ENCODE results near the gene COTL1.

COTL1 gene

GRCh38 chr16:84659656-84660300 lies 41.9 kb upstream of the COTL1 start:
- TF ChIP-seq CTCF (conservative IDR thresholded peaks at IDR 0.05), result no peak
- no peak overlapping the region for H3K27ac ChIP-seq

GRCh38 chr16:84658690-84659089 lies 40.8 kb upstream of the COTL1 start:
- H3K27ac ChIP-seq, result no peak overlapping the region
- no peak for TF ChIP-seq CTCF (conservative IDR thresholded peaks at IDR 0.05)

- H3K27ac ChIP-seq, result no peak overlapping the region
- no peak for TF ChIP-seq CTCF (conservative IDR thresholded peaks at IDR 0.05)
These were observed 39.5 kb upstream of the COTL1 start for GRCh38 chr16:84657229-84657837.

- TF ChIP-seq CTCF (conservative IDR thresholded peaks at IDR 0.05), result no peak
- no peak overlapping the region for H3K27ac ChIP-seq
These were observed 38.8 kb upstream of the COTL1 start for GRCh38 chr16:84656649-84657048.

- TF ChIP-seq CTCF (conservative IDR thresholded peaks at IDR 0.05), result no peak
- no peak overlapping the region for H3K27ac ChIP-seq
These were observed 37.1 kb upstream of the COTL1 start for GRCh38 chr16:84654998-84655397.

- no peak overlapping the region for H3K27ac ChIP-seq
- TF ChIP-seq CTCF (conservative IDR thresholded peaks at IDR 0.05), result no peak
These were observed 36.4 kb upstream of the COTL1 start for GRCh38 chr16:84654238-84654637.

GRCh38 chr16:84652566-84652965 lies 34.7 kb upstream of the COTL1 start:
- H3K27ac ChIP-seq, result no peak overlapping the region
- no peak for TF ChIP-seq CTCF (conservative IDR thresholded peaks at IDR 0.05)

Data from VCaP (cell line).